ENCODE results near the gene LARGE1.

DNA sequence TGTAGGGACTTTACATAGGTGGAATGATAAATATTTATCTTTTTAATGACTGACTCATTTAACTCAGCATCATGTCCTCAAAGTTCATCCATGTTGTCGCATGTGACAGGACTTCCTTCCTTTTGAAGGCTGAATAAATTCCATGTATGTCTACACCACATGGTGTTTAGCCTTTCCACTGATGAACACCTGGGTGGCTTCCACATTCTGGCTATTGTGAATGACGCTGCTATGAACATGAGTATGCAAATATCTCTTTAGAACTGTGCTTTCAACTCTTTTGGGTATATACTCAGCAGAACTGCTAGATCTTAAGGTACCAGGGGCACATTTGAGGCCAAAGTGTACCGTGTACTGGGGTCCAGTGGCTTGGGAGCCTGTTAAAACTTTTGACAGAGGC is 24.1 kb downstream of the LARGE1 start:
- TF ChIP-seq, protein P1, sequence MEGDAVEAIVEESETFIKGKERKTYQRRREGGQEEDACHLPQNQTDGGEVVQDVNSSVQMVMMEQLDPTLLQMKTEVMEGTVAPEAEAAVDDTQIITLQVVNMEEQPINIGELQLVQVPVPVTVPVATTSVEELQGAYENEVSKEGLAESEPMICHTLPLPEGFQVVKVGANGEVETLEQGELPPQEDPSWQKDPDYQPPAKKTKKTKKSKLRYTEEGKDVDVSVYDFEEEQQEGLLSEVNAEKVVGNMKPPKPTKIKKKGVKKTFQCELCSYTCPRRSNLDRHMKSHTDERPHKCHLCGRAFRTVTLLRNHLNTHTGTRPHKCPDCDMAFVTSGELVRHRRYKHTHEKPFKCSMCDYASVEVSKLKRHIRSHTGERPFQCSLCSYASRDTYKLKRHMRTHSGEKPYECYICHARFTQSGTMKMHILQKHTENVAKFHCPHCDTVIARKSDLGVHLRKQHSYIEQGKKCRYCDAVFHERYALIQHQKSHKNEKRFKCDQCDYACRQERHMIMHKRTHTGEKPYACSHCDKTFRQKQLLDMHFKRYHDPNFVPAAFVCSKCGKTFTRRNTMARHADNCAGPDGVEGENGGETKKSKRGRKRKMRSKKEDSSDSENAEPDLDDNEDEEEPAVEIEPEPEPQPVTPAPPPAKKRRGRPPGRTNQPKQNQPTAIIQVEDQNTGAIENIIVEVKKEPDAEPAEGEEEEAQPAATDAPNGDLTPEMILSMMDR (IDR thresholded peaks at IDR 0.05), result no peak
- TF ChIP-seq POLR2A (IDR thresholded peaks at IDR 0.05), result no peak
